SU-DHL-6 (cell line): Measurements from ENCODE around the gene TRAF3IP3.

Source experiments
- H2AFZ ChIP-seq: fragments of 200-600 bp; sonication (generic); 2 replicates; pipeline ENCODE4 v1.6.1; 2014; ENCODE audit warnings: low read depth, mild to moderate bottlenecking, moderate library complexity, mixed read lengths, antibody characterized with exemption, low read length; ENCODE audit not compliant: severe bottlenecking
- H3F3A ChIP-seq: fragments of 200-600 bp; shearing (Covaris generic); 2 replicates; pipeline ENCODE4 v1.6.0; 2016; ENCODE audit warnings: antibody characterized with exemption, mild to moderate bottlenecking; ENCODE audit not compliant: insufficient read depth
- H3K27ac ChIP-seq: fragments of 200-600 bp; sonication (generic); 2 replicates; pipeline ENCODE4 v1.5.1; 2016; ENCODE audit warnings: low read depth, mild to moderate bottlenecking, low read length, moderate library complexity, mixed read lengths
- H3K27me3 ChIP-seq: fragments of 200-600 bp; sonication (generic), shearing (Covaris generic); 2 replicates; pipeline ENCODE4 v1.6.0; 2014; ENCODE audit warnings: mild to moderate bottlenecking, low read length
- H3K36me3 ChIP-seq: fragments of 200-600 bp; sonication (generic); 2 replicates; pipeline ENCODE4 v1.6.1; 2014; ENCODE audit warnings: mild to moderate bottlenecking, low read length, mixed read lengths
- H3K4me2 ChIP-seq: fragments of 300-600, 200-600 bp; shearing (Covaris generic), sonication (generic); 2 replicates; pipeline ENCODE4 v1.6.0; 2014; ENCODE audit warnings: low read length, low read depth, mild to moderate bottlenecking; ENCODE audit not compliant: poor library complexity, severe bottlenecking
- H3K4me3 ChIP-seq: fragments of 200-600 bp; sonication (generic); 2 replicates; pipeline ENCODE4 v1.5.1; 2014; ENCODE audit warnings: antibody characterized with exemption, low read length, mild to moderate bottlenecking, mixed read lengths; ENCODE audit not compliant: insufficient read depth, poor library complexity, severe bottlenecking
- H3K79me2 ChIP-seq: fragments of 200-600 bp; sonication (generic); 2 replicates; pipeline ENCODE4 v1.6.1; 2014; ENCODE audit warnings: mild to moderate bottlenecking, low read length, moderate library complexity; ENCODE audit not compliant: insufficient read depth
- H3K9ac ChIP-seq: fragments of 200-600 bp; sonication (generic); 2 replicates; pipeline ENCODE4 v1.7.0; 2014; ENCODE audit warnings: mild to moderate bottlenecking, low read length
- H3K9me2 ChIP-seq: fragments of 200-600 bp; sonication (generic); replicated peaks from 2 replicates; pipeline ENCODE4 v1.6.1; 2014; ENCODE audit warnings: low read length; ENCODE audit not compliant: insufficient read depth
- H3K9me3 ChIP-seq: fragments of 200-600 bp; sonication (generic); 2 replicates; pipeline ENCODE4 v1.6.1; 2014; ENCODE audit warnings: low read length, mixed read lengths; ENCODE audit not compliant: insufficient read depth
- H4K20me1 ChIP-seq: fragments of 200-600 bp; sonication (generic); 2 replicates; pipeline ENCODE4 v1.6.1; 2014; ENCODE audit warnings: low read depth, mild to moderate bottlenecking, antibody characterized with exemption, low read length, moderate library complexity, mixed read lengths
- EZH2phosphoT487 ChIP-seq: fragments of 200-600 bp; sonication (generic), shearing (Covaris generic); conservative IDR thresholded peaks from 2 replicates; pipeline ENCODE4 v1.6.1; 2018; ENCODE audit warnings: mild to moderate bottlenecking, antibody characterized with exemption, low read length, moderate library complexity, mixed read lengths
- TF ChIP-seq, protein P1 (sequence below): fragments of 200-600 bp; sonication (generic); IDR thresholded peaks from one replicate; pipeline ENCODE4 v1.5.1; 2017; ENCODE audit warnings: antibody characterized with exemption, mild to moderate bottlenecking, low read length, moderate library complexity; ENCODE audit not compliant: insufficient read depth, poor library complexity, severe bottlenecking

The TRAF3IP3 gene

DNA sequence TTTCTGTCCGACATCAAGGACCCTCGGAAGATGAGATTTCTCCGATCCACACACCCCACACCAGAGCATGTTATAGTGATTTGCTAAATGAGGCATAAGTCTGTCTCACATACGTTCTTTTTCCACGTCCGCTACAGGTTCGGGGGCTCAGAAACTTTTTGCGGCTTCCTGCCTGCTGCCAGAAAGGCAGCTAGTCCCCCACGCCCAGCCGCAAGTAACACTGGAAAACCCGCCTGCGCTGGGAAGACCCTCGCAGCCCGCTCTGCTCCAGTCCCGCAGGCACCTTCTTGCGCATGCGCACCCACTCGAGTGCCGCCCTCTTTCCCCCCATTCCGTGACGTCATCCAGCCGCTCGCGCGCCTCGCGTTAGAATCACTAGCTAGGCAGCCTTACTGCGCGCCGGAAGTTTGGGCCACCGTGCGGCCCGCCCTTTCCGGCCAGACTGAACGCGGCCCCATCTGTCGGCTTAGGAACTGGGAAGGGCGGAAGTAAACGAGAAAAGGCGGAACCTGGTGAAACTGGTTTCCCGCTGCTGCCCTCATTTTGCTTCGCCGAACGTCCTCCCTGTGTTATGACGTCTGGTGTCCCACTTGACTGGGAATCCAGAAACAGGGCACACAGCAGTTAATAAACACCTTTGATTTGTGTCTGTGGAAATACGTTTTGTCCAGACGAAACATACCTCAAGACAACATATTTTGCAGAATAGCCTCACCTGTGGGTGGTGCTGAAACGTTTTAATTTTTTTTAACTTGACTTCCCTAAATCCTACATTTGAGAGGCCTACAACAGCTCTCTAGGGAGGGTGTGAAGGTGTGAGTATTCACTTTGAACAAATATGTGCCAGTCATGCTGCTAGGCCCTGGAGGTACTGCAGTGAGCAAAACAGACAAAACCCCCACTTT, 28.7 kb downstream of the TRAF3IP3 start, which contains the start of gene C1orf74:
Gene C1orf74, minus strand, starts transcription at position 295 of the 905 bp plus-strand sequence. CDS start 925 bp downstream, outside the sequence.
- no peaks in the 10 kb centered on the region for H3F3A ChIP-seq
- no peaks in the 10 kb centered on the region for H4K20me1 ChIP-seq
- no peaks in the 10 kb centered on the region for H3K36me3 ChIP-seq
- peaks cover 17% of the 10 kb centered on the region for H3K79me2 ChIP-seq
- no peaks in the 10 kb centered on the region for H3K9me2 ChIP-seq
- TF ChIP-seq, protein P1, sequence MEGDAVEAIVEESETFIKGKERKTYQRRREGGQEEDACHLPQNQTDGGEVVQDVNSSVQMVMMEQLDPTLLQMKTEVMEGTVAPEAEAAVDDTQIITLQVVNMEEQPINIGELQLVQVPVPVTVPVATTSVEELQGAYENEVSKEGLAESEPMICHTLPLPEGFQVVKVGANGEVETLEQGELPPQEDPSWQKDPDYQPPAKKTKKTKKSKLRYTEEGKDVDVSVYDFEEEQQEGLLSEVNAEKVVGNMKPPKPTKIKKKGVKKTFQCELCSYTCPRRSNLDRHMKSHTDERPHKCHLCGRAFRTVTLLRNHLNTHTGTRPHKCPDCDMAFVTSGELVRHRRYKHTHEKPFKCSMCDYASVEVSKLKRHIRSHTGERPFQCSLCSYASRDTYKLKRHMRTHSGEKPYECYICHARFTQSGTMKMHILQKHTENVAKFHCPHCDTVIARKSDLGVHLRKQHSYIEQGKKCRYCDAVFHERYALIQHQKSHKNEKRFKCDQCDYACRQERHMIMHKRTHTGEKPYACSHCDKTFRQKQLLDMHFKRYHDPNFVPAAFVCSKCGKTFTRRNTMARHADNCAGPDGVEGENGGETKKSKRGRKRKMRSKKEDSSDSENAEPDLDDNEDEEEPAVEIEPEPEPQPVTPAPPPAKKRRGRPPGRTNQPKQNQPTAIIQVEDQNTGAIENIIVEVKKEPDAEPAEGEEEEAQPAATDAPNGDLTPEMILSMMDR = no peak
- TF ChIP-seq EZH2phosphoT487 = no peak
- H3K27ac ChIP-seq = peak within 1 kb of the TSS; percentile 49
- H3K4me3 ChIP-seq = peak within 1 kb of the TSS; percentile 78
- H3K27me3 ChIP-seq = no peaks in the 10 kb centered on the region
- no peaks in the 10 kb centered on the region for H3K9me3 ChIP-seq
- peak within 1 kb of the TSS; percentile 85 for H2AFZ ChIP-seq
- peak within 1 kb of the TSS; percentile 69 for H3K4me2 ChIP-seq
- H3K9ac ChIP-seq = peak within 1 kb of the TSS; percentile 81

DNA sequence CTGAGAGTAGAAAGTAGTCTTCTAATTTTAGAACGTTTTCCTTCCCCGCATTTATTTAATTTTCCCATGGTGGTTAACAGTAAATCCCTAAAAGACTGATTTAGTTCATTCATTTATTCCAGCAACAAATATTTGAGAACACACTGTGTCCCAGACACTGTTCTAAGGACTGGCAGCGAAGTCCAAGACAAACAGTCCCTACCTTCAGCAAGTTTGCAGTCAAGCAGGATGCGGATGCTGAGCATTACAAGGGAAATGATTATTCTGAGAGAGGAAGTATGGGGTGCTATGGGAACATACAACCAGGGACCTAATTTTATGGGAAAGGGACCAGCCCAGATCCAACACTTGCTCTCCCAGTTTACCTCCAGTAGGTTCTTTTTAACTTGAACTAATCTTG, 29.7 kb downstream of the TRAF3IP3 start:
- Histone ChIP-seq H3K9me3 (no peaks in the 10 kb centered on the region), H3K9ac (no peak overlapping the region), H3K36me3 (no peaks in the 10 kb centered on the region), H3K4me2 (no peak overlapping the region), H2AFZ (peak overlapping the region; percentile 85), H3K27ac (no peak overlapping the region), H3K27me3 (no peaks in the 10 kb centered on the region), H3K79me2 (peaks cover 17% of the 10 kb centered on the region), H3F3A (no peaks in the 10 kb centered on the region), H3K9me2 (no peaks in the 10 kb centered on the region), H3K4me3 (no peak overlapping the region), H4K20me1 (no peaks in the 10 kb centered on the region)
- TF ChIP-seq EZH2phosphoT487 = no peak
- TF ChIP-seq, protein P1 = no peak

DNA sequence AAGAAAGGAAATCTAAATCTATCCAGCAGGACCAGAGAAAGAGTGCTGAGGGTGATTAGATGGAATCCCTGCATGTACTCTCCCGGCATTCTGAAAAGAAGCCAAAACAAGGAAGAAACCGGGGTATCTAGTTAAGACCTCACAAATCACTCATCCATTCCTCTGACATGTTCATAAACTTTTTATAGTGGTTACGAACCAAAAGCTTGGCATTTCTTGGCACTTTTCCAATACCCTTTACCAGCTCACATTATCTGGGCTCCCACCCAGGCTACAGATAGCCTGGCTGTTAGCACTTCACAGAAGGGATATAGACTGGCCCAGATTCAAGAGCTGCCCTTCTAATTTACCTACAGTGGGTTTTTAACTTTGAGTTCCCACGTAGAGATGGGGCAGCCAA, 30.3 kb downstream of the TRAF3IP3 start:
- peaks cover 17% of the 10 kb centered on the region for H3K79me2 ChIP-seq
- H3K9me3 ChIP-seq = no peaks in the 10 kb centered on the region
- H3F3A ChIP-seq = no peaks in the 10 kb centered on the region
- H3K4me3 ChIP-seq = no peak overlapping the region
- no peaks in the 10 kb centered on the region for H3K27me3 ChIP-seq
- no peaks in the 10 kb centered on the region for H3K36me3 ChIP-seq
- no peaks in the 10 kb centered on the region for H4K20me1 ChIP-seq
- no peak overlapping the region for H3K27ac ChIP-seq
- H3K4me2 ChIP-seq = no peak overlapping the region
- TF ChIP-seq, protein P1 = no peak
- TF ChIP-seq EZH2phosphoT487 = no peak
- H3K9me2 ChIP-seq = no peaks in the 10 kb centered on the region
- peak overlapping the region; percentile 85 for H2AFZ ChIP-seq
- no peak overlapping the region for H3K9ac ChIP-seq
